ENCODE measurements around the gene P2RX2. TPM values are rescaled to one million over a fixed set of nuclear protein-coding genes. Genes with fewer than 3 reads are reported as not detected.
A peak's percentile ranks its signal among the peaks of the same experiment; 100 is the strongest.

The P2RX2 gene
- total and polyA plus RNA-seq, 2 of the 4 experiments (the other 2 are of a cell fraction), result not detected

DNA sequence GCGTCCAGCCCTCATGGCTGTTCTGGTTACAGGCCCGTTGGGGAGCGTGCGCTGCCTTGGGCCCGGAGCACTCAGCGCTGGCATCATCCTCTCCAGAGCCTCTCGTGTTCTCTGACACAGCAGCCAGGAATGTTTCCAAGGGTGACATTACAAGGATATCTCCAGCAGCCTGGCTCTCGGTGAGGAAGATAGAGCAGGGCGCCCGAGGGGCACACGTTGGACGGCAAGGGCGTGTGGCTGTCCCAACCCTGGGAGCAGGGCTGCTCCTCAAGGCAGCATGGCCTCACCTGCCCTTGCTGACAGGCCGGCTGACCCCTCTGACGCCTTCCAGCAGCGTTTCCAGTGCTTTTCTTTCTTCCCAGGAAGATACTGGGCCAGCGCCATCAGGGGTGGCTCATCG, 22.6 kb upstream of the P2RX2 start:
- no TSS peak for BruUV-seq (replicated peaks)
- H3K9me3 ChIP-seq (ENCODE audit: control insufficient read depth, insufficient read depth, low read length), result no peaks in the 10 kb centered on the region
- H3K18ac ChIP-seq (ENCODE audit: low read depth, low read length), result no peak overlapping the region
- CTCF ChIA-PET, result no interaction called here
- peaks cover 2% of the 10 kb centered on the region; the same call in 1 of the 2 replicates for H4K20me1 ChIP-seq (ENCODE audit: insufficient read depth, low read length)
- no peak overlapping the region for H3K27ac ChIP-seq (ENCODE audit: insufficient read depth, low read length)
- intact Hi-C loops (cut with micrococcal nuclease) (no loop called here), dilution Hi-C loops (cut with HindIII; ENCODE audit: low sequenced_read_pairs, unreplicated experiment) (no loop called here), in situ Hi-C loops (cut with MboI; ENCODE audit: low sequenced_read_pairs) (no loop called here)
- POLR2A ChIA-PET (ENCODE audit: unreplicated experiment), result no interaction called here
- no peaks in the 10 kb centered on the region for H3K36me3 ChIP-seq (ENCODE audit: control insufficient read depth, insufficient read depth, low read length)
- H3K14ac ChIP-seq (replicated peaks; ENCODE audit: low read depth, low read length), result no peak overlapping the region
- H2BK120ac ChIP-seq (ENCODE audit: low read depth, low read length), result no peak overlapping the region
- no peaks in the 10 kb centered on the region; the same call in 1 of the 2 replicates for H3K27me3 ChIP-seq (ENCODE audit: control insufficient read depth, insufficient read depth, low read length)
- no peak overlapping the region for H3K9ac ChIP-seq (ENCODE audit: low read depth, low read length)
- peaks cover 7% of the 10 kb centered on the region; the same call in 1 of the 2 replicates for H3K4me1 ChIP-seq (ENCODE audit: control insufficient read depth, insufficient read depth, low read length)
- no peak overlapping the region for H3K4me3 ChIP-seq (ENCODE audit: insufficient read depth, low read depth, low read length)
- H3K56ac ChIP-seq (ENCODE audit: extremely low read depth, insufficient read depth, low read length), result no peak overlapping the region
- no peak overlapping the region for H2BK20ac ChIP-seq (ENCODE audit: low read depth, low read length)
- no peak overlapping the region for H4K5ac ChIP-seq (ENCODE audit: low read depth, low read length)
- H3K4me2 ChIP-seq (ENCODE audit: low read depth, low read length), result no peak overlapping the region
- peak overlapping the region; percentile 66 for H2AFZ ChIP-seq (replicated peaks; ENCODE audit: low read length, poor library complexity)
- ATAC-seq (ENCODE audit: low read depth) (no peak), DNase-seq (peak; percentile 55)
- WGBS, 2 experiments (ENCODE audit: extremely low coverage in 2 of 2, insufficient read length in 1 of 2), result 66% methylated on average over 10 of the region's 18 CpGs; no CpG with 5 or more reads in 1 of the 2 experiments
- H3K9me1 ChIP-seq (ENCODE audit: insufficient read depth, low read length), result 0 out of 2 replicates have a peak, but pooled peaks cover 7% of the 10 kb centered on the region
- peak overlapping the region; percentile 9 for H2AK9ac ChIP-seq (replicated peaks; ENCODE audit: low read depth, low read length, poor library complexity)
- no peak overlapping the region for H3K23ac ChIP-seq (ENCODE audit: low read depth, low read length)
- H3K79me1 ChIP-seq (ENCODE audit: low read depth in 1 of 2, low read length in 2 of 2), result no peaks in the 10 kb centered on the region
- H2AK5ac ChIP-seq (ENCODE audit: low read depth, low read length), result no peak overlapping the region
- no peak overlapping the region for H2BK15ac ChIP-seq (ENCODE audit: low read depth, low read length)
- TF ChIP-seq RAD21 (IDR thresholded peaks at IDR 0.05; ENCODE audit: low read length) (no peak), BHLHE40 (IDR thresholded peaks at IDR 0.05; ENCODE audit: low read depth, low read length) (peak; percentile 15; the same call in 1 of the 2 replicates), NFE2L2 (IDR thresholded peaks at IDR 0.05; ENCODE audit: low read depth, low read length) (no peak), MXI1 (IDR thresholded peaks at IDR 0.05; ENCODE audit: borderline replicate concordance, low read depth, low read length) (no peak)
- TF ChIP-seq, protein P1, sequence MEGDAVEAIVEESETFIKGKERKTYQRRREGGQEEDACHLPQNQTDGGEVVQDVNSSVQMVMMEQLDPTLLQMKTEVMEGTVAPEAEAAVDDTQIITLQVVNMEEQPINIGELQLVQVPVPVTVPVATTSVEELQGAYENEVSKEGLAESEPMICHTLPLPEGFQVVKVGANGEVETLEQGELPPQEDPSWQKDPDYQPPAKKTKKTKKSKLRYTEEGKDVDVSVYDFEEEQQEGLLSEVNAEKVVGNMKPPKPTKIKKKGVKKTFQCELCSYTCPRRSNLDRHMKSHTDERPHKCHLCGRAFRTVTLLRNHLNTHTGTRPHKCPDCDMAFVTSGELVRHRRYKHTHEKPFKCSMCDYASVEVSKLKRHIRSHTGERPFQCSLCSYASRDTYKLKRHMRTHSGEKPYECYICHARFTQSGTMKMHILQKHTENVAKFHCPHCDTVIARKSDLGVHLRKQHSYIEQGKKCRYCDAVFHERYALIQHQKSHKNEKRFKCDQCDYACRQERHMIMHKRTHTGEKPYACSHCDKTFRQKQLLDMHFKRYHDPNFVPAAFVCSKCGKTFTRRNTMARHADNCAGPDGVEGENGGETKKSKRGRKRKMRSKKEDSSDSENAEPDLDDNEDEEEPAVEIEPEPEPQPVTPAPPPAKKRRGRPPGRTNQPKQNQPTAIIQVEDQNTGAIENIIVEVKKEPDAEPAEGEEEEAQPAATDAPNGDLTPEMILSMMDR (conservative IDR thresholded peaks at IDR 0.05; ENCODE audit: low read depth, low read length), result no peak
- H3K4ac ChIP-seq (ENCODE audit: low read depth, low read length), result no peak overlapping the region
- H2BK5ac ChIP-seq (ENCODE audit: low read depth, low read length, poor library complexity, severe bottlenecking), result no peak overlapping the region
- H4K8ac ChIP-seq (ENCODE audit: low read depth in 2 of 2, low read length in 2 of 2), result no peak overlapping the region
- no peak overlapping the region for H4K91ac ChIP-seq (ENCODE audit: insufficient read depth, low read depth, low read length)

Data from IMR-90 (cell line).